SK-N-SH (cell line): Measurements from ENCODE around the gene CTAG1A. TPM values are rescaled to one million over a fixed set of nuclear protein-coding genes. Genes with fewer than 3 reads are reported as not detected.
"Not testable (repeated sequence)": the region's sequence is repeated elsewhere in the genome, so short reads cannot be mapped to it uniquely, and the experiment has no call there.

Experiments
- CTCF ChIA-PET: fragments of 300-600, 350-600 bp; formaldehyde crosslinking; extraction: SDS; loops from one replicate; lab custom pipeline; 2021; lab: Yijun Ruan, JAX
- POLR2A ChIA-PET: fragments of 350-600 bp; sonication (Branson Sonifier 250); formaldehyde crosslinking; extraction: SDS; loops from one replicate; lab custom pipeline; 2020; ENCODE audit warnings: antibody characterized with exemption, inconsistent platforms; lab: Yijun Ruan, JAX
- DNase-seq: peaks from one replicate; pipeline ENCODE4 v3.0.0; 2012
- H2AFZ ChIP-seq: fragments of 200-600 bp; sonication (generic); 2 replicates; pipeline ENCODE4 v1.8.1; 2016; ENCODE audit warnings: antibody characterized with exemption, mild to moderate bottlenecking, low read depth
- H3F3A ChIP-seq: fragments of 200-600 bp; sonication (generic); replicated peaks from 2 replicates; pipeline ENCODE3; 2016; ENCODE audit warnings: antibody characterized with exemption, mild to moderate bottlenecking; ENCODE audit not compliant: insufficient read depth
- H3K27ac ChIP-seq, 2 experiments: fragments of 200-500 bp in 1 of 2; fragments of 200-600 bp in 1 of 2; sonication (Bioruptor generic) in 1 of 2; sonication (generic), shearing (Covaris generic) in 1 of 2; 2 replicates each; pipeline versions ENCODE4 v1.5.1 to v1.6.1; 2014 to 2016; ENCODE audit warnings: low read depth in 2 of 2, inconsistent platforms in 1 of 2, low read length in 1 of 2, mild to moderate bottlenecking in 1 of 2, mixed read lengths in 1 of 2
- H3K27me3 ChIP-seq: fragments of 200-600 bp; sonication (generic), shearing (Covaris generic); 2 replicates; pipeline ENCODE4 v1.6.1; 2016; ENCODE audit warnings: mixed run types; ENCODE audit not compliant: insufficient read depth
- H3K36me3 ChIP-seq, 2 experiments: fragments of 200-500 bp in 1 of 2; fragments of 200-600 bp in 1 of 2; sonication (Bioruptor generic) in 1 of 2; sonication (generic) in 1 of 2; replicated peaks in 1 of 2; 2 replicates each; pipeline versions ENCODE3 to v1.5.1; 2014 to 2016; ENCODE audit warnings: low read length in 1 of 2, mild to moderate bottlenecking in 1 of 2; ENCODE audit not compliant: insufficient read depth in 2 of 2, control insufficient read depth in 1 of 2
- H3K4me1 ChIP-seq, 2 experiments: fragments of 200-500 bp in 1 of 2; fragments of 200-600 bp in 1 of 2; sonication (Bioruptor generic) in 1 of 2; sonication (generic), shearing (Covaris generic) in 1 of 2; 2 replicates each; pipeline versions ENCODE4 v1.5.1 to v1.6.1; 2014 to 2016; ENCODE audit warnings: low read depth in 1 of 2, low read length in 1 of 2, mixed run types in 1 of 2; ENCODE audit not compliant: insufficient read depth in 2 of 2, control insufficient read depth in 1 of 2
- H3K4me2 ChIP-seq: fragments of 200-600 bp; sonication (generic), shearing (Covaris generic); 2 replicates; pipeline ENCODE4 v1.6.1; 2017; ENCODE audit warnings: mixed run types
- H3K4me3 ChIP-seq, 2 experiments: fragments of 200-500 bp in 1 of 2; fragments of 200-600 bp in 1 of 2; sonication (Bioruptor generic) in 1 of 2; sonication (generic), shearing (Covaris generic) in 1 of 2; 2 replicates each; pipeline versions ENCODE4 v1.5.1 to v1.8.1; 2014 to 2016; ENCODE audit warnings: low read depth in 2 of 2, inconsistent platforms in 1 of 2, low read length in 1 of 2, mild to moderate bottlenecking in 1 of 2, mixed read lengths in 1 of 2, moderate library complexity in 1 of 2
- H3K79me2 ChIP-seq: fragments of 200-600 bp; sonication (generic); 2 replicates; pipeline ENCODE4 v1.8.1; 2017; ENCODE audit warnings: mild to moderate bottlenecking; ENCODE audit not compliant: insufficient read depth
- H3K9ac ChIP-seq: fragments of 200-600 bp; sonication (generic); 2 replicates; pipeline ENCODE4 v1.6.1; 2017; ENCODE audit warnings: mixed run types
- H3K9me2 ChIP-seq: fragments of 200-600 bp; sonication (generic); 2 replicates; pipeline ENCODE4 v1.6.1; 2017; ENCODE audit warnings: mixed run types
- H3K9me3 ChIP-seq: fragments of 200-600 bp; sonication (generic); 2 replicates; pipeline ENCODE4 v1.6.1; 2017; ENCODE audit warnings: mixed run types, mild to moderate bottlenecking, moderate library complexity
- H4K20me1 ChIP-seq: fragments of 200-600 bp; sonication (generic); 2 replicates; pipeline ENCODE4 v1.6.1; 2017; ENCODE audit warnings: mild to moderate bottlenecking, mixed run types; ENCODE audit not compliant: insufficient read depth
- ELF1 ChIP-seq: IDR thresholded peaks from 2 replicates; pipeline ENCODE4 v1.4.0; 2012
- EZH2phosphoT487 ChIP-seq: fragments of 200-600 bp; sonication (generic); IDR thresholded peaks from 2 replicates; pipeline ENCODE4 v1.6.1; 2017; ENCODE audit warnings: low read depth, mixed run types, mild to moderate bottlenecking, antibody characterized with exemption, moderate library complexity, borderline replicate concordance
- FOSL2 ChIP-seq: IDR thresholded peaks from 2 replicates; pipeline ENCODE4 v1.4.0; 2012; ENCODE audit warnings: low read depth, mild to moderate bottlenecking, moderate library complexity, borderline replicate concordance
- FOXJ3 ChIP-seq: sonication (generic); formaldehyde crosslinking; IDR thresholded peaks from 2 replicates; pipeline ENCODE4 v1.5.1; 2020; ENCODE audit warnings: mild to moderate bottlenecking, missing genetic modification reagents
- FOXM1 ChIP-seq: IDR thresholded peaks from 2 replicates; pipeline ENCODE4 v1.4.0; 2012; ENCODE audit warnings: low read depth, mild to moderate bottlenecking
- GATA2 ChIP-seq: sonication (generic); formaldehyde crosslinking; IDR thresholded peaks from 2 replicates; pipeline ENCODE4 v1.5.0; 2020; ENCODE audit warnings: mild to moderate bottlenecking, missing genetic modification reagents
- MAX ChIP-seq: IDR thresholded peaks from 2 replicates; pipeline ENCODE4 v1.4.0; 2012; ENCODE audit warnings: low read depth
- MXI1 ChIP-seq: IDR thresholded peaks from 2 replicates; pipeline ENCODE4 v1.6.1; 2012; ENCODE audit warnings: mild to moderate bottlenecking, low read depth, low read length, improper control_type of control experiment
- NRF1 ChIP-seq: IDR thresholded peaks from 2 replicates; pipeline ENCODE4 v1.6.1; 2012; ENCODE audit warnings: low read depth, mild to moderate bottlenecking, low read length
- POLR2AphosphoS5 ChIP-seq: IDR thresholded peaks from 2 replicates; pipeline ENCODE4 v1.6.1; 2012; ENCODE audit warnings: low read depth, low read length
- REST ChIP-seq: IDR thresholded peaks from 2 replicates; pipeline ENCODE4 v1.6.1; 2012; ENCODE audit warnings: mild to moderate bottlenecking, low read depth, low read length, moderate library complexity
- TEAD4 ChIP-seq: IDR thresholded peaks from 2 replicates; pipeline ENCODE4 v1.4.0; 2012; ENCODE audit warnings: mild to moderate bottlenecking, borderline replicate concordance; ENCODE audit not compliant: insufficient read depth
- YY1 ChIP-seq: IDR thresholded peaks from 2 replicates; pipeline ENCODE4 v1.4.0; 2012; ENCODE audit warnings: low read depth, mild to moderate bottlenecking
- ZBTB33 ChIP-seq: IDR thresholded peaks from 2 replicates; pipeline ENCODE4 v1.4.0; 2012; ENCODE audit warnings: low read depth, borderline replicate concordance
- WGBS: methylation state at CpG from one replicate; pipeline ENCODE4 v1.1.6; 2017; ENCODE audit warnings: low lambda C conversion rate; 5-methylcytosine and 5-hydroxymethylcytosine counted together
- polyA plus RNA-seq, 3 experiments: library from polyadenylated mRNA; depleted of rRNA; stranded (reverse); fragments of >200 nt; gene quantifications; 2 replicates each; pipeline ENCODE4 v1.2.3, GENCODE V29; 2012

The CTAG1A gene
- not detected in 2 replicates for polyA plus RNA-seq (2012; rRNA removed)
- polyA plus RNA-seq (2012; cell fraction: cytosol; rRNA removed) = not detected in 2 replicates
- polyA plus RNA-seq (2012; cell fraction: nucleus; rRNA removed) = not detected in 2 replicates

- H3K79me2 ChIP-seq, H3K4me1 ChIP-seq, H3K27me3 ChIP-seq, POLR2A ChIA-PET, H3K4me2 ChIP-seq, H3K9me2 ChIP-seq, H3F3A ChIP-seq, H4K20me1 ChIP-seq, DNase-seq, H3K27ac ChIP-seq, CTCF ChIA-PET, H3K9ac ChIP-seq, H3K36me3 ChIP-seq, H2AFZ ChIP-seq, H3K4me3 ChIP-seq, H3K9me3 ChIP-seq: not testable (repeated sequence)
- WGBS = no CpG with 5 or more reads among the region's 39 CpGs
Measured at GRCh38 chrX:154584585-154585183, at the start of gene CTAG1A. Gene CTAG1A, plus strand, starts transcription at chrX:154585133. Its CDS starts 74 bp downstream, at chrX:154585207.

DNA sequence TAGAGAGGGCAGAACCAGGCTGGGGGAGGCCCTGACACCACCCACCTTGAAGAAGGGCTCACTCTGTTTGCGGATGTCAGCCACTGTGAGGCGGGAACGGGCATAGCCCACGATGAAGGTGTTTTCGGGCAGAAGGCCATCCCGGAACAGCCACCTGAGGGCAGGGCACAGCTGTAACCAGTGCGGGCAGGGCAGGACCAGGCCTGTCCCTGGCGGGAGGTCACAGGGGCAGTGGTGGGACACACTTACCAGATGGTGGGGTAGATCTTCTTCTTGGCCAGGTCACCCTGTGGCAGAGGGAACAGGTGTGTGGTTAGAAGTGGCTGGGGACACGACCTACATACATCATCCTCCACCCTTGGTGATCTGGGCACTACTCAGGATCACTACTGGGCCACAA, 49.0 kb upstream of the CTAG1A start:
- no peaks in the 10 kb centered on the region; the same call in 1 of the 2 replicates for H3K27me3 ChIP-seq
- no peaks in the 10 kb centered on the region for H4K20me1 ChIP-seq
- no peak for DNase-seq
- H3F3A ChIP-seq = no peaks in the 10 kb centered on the region
- peaks cover 0 to 10% of the 10 kb centered on the region in 2 experiments; a peak in 1 of 4 replicates for H3K4me1 ChIP-seq
- no peak overlapping the region for H2AFZ ChIP-seq
- 60% methylated on average over 1 of the region's 9 CpGs for WGBS
- H3K79me2 ChIP-seq = peaks cover 24% of the 10 kb centered on the region; the same call in 1 of the 2 replicates
- no peak overlapping the region for H3K9ac ChIP-seq
- H3K9me3 ChIP-seq = no peaks in the 10 kb centered on the region
- peaks cover 3 to 20% of the 10 kb centered on the region in 2 experiments for H3K36me3 ChIP-seq
- H3K4me3 ChIP-seq = no peak overlapping the region
- ChIA-PET CTCF (interaction anchor here (0.6 to 2.5 kb wide), 9 partner anchors 9 to 988 kb away, joined by 3 to 11 read pairs (median 4); partner anchors contain the start of genes IKBKG and UBL4A), POLR2A (no interaction called here)
- TF ChIP-seq MXI1 (no peak), FOSL2 (no peak)
- no peaks in the 10 kb centered on the region for H3K9me2 ChIP-seq
- H3K27ac ChIP-seq = no peak overlapping the region
- no peak overlapping the region for H3K4me2 ChIP-seq

GRCh38 chrX:154539077-154539476, 45.9 kb upstream of the CTAG1A start:
- Histone ChIP-seq H3K27me3 (no peaks in the 10 kb centered on the region; the same call in 1 of the 2 replicates), H4K20me1 (no peaks in the 10 kb centered on the region), H3K36me3 (peaks cover 3 to 5% of the 10 kb centered on the region in 2 experiments), H3K4me3 (peak overlapping the region in 1 of 2 experiments; percentile 29; a peak in 1 of 4 replicates), H3K27ac (peak overlapping the region; percentile 27 to 39; a peak in 3 of 4 replicates), H3K4me2 (peak overlapping the region; percentile 62), H3K9ac (no peak overlapping the region), H3K4me1 (peaks cover 15 to 16% of the 10 kb centered on the region in 2 experiments; a peak in 3 of 4 replicates), H2AFZ (no peak overlapping the region), H3K79me2 (peaks cover 24% of the 10 kb centered on the region; the same call in 1 of the 2 replicates), H3K9me3 (no peaks in the 10 kb centered on the region), H3F3A (no peaks in the 10 kb centered on the region), H3K9me2 (no peaks in the 10 kb centered on the region)
- WGBS = 21% methylated on average over 8 of the region's 8 CpGs
- POLR2A ChIA-PET = interaction anchor here (2.0 kb wide), 1 partner anchor 12 kb away, joined by 5 read pairs; no protein-coding TSS in a partner anchor
- DNase-seq = peak; percentile 57
- CTCF ChIA-PET = no interaction called here
- no peak for TF ChIP-seq NRF1
- no peak for TF ChIP-seq EZH2phosphoT487
- no peak for TF ChIP-seq MAX
- TF ChIP-seq GATA2 (CRISPR knock-in tag) = peak; percentile 62; the same call in 1 of the 2 replicates
- no peak for TF ChIP-seq FOSL2
- no peak for TF ChIP-seq FOXM1
- TF ChIP-seq YY1 = no peak
- TF ChIP-seq MXI1 = peak; percentile 71; the same call in 1 of the 2 replicates
- TF ChIP-seq POLR2AphosphoS5 = no peak; the same call in 1 of the 2 replicates
- TF ChIP-seq ELF1 = no peak
- TF ChIP-seq TEAD4 = no peak
- no peak for TF ChIP-seq ZBTB33
- no peak for TF ChIP-seq REST
- TF ChIP-seq FOXJ3 = no peak
